H1 (cell line): ENCODE results near the gene RPIA. TPM values are rescaled to one million over a fixed set of nuclear protein-coding genes. Genes with fewer than 3 reads are reported as not detected.

Source experiments
- CTCF ChIA-PET: fragments of 300-600 bp; sonication (Branson Sonifier 250); formaldehyde crosslinking; loops from one replicate; lab custom pipeline; 2021; ENCODE audit not compliant: partially characterized antibody; lab: Charles Lee
- POLR2A ChIA-PET: fragments of 300-600 bp; sonication (Branson Sonifier 250); formaldehyde crosslinking; loops from one replicate; lab custom pipeline; 2021; ENCODE audit warnings: inconsistent platforms; ENCODE audit not compliant: partially characterized antibody; lab: Charles Lee
- DNase-seq, 2 experiments: peaks; one replicate each; pipeline versions ENCODE4 v3.0.0 to v3.0.0-alpha.2; 2010 to 2022; ENCODE audit warnings: low spot score in 2 of 2, low read depth in 1 of 2, mixed read lengths in 1 of 2
- FAIRE-seq: peaks from 2 replicates; lab custom pipeline; 2011; peaks lifted over from hg19 to GRCh38; lab: Jason Lieb, UNC
- H2AFZ ChIP-seq: 2 replicates; pipeline ENCODE4 v1.8.1; 2012; ENCODE audit warnings: low read length, inconsistent platforms
- H2AK5ac ChIP-seq: 2 replicates; pipeline ENCODE4 v1.6.1; 2013; ENCODE audit warnings: low read depth, low read length
- H2BK120ac ChIP-seq: replicated peaks from 2 replicates; pipeline ENCODE3; 2013; ENCODE audit warnings: low read depth, low read length, inconsistent platforms
- H2BK12ac ChIP-seq: 2 replicates; pipeline ENCODE4 v1.6.1; 2013; ENCODE audit warnings: low read depth, low read length
- H2BK15ac ChIP-seq: 2 replicates; pipeline ENCODE4 v1.6.1; 2013; ENCODE audit warnings: low read length
- H2BK20ac ChIP-seq: 2 replicates; pipeline ENCODE4 v1.6.1; 2013; ENCODE audit warnings: low read length
- H2BK5ac ChIP-seq: 2 replicates; pipeline ENCODE4 v1.6.1; 2013; ENCODE audit warnings: low read depth, low read length
- H3K14ac ChIP-seq: 2 replicates; pipeline ENCODE4 v1.6.1; 2013; ENCODE audit warnings: inconsistent platforms; ENCODE audit not compliant: insufficient read length
- H3K18ac ChIP-seq: 2 replicates; pipeline ENCODE4 v1.6.1; 2013; ENCODE audit warnings: low read length; ENCODE audit errors: extremely low read depth
- H3K23ac ChIP-seq: 2 replicates; pipeline ENCODE4 v1.6.1; 2013; ENCODE audit warnings: inconsistent platforms; ENCODE audit not compliant: insufficient read length
- H3K23me2 ChIP-seq: 2 replicates; pipeline ENCODE4 v1.6.1; 2013; ENCODE audit warnings: low read depth, low read length
- H3K27ac ChIP-seq: 2 replicates; pipeline ENCODE4 v1.6.1; 2011; ENCODE audit warnings: low read depth, low read length, inconsistent platforms
- H3K27me3 ChIP-seq, 4 experiments: replicated peaks in 1 of 4; 1 replicate in 1 of 4; 2 replicates in 3 of 4; pipeline versions ENCODE4 v1.6.1 to v1.8.1; 2011 to 2013; ENCODE audit warnings: low read length in 3 of 4, mild to moderate bottlenecking in 3 of 4, inconsistent platforms in 2 of 4, mixed read lengths in 2 of 4, moderate library complexity in 1 of 4; ENCODE audit not compliant: control insufficient read depth in 3 of 4, insufficient read depth in 3 of 4; ENCODE audit errors: extremely low read depth in 1 of 4
- H3K36me3 ChIP-seq, 4 experiments: 2 replicates each; pipeline versions ENCODE4 v1.6.1 to v1.8.1; 2011 to 2013; ENCODE audit warnings: mild to moderate bottlenecking in 4 of 4, low read length in 3 of 4, moderate library complexity in 2 of 4, control low read depth in 1 of 4, inconsistent platforms in 1 of 4; ENCODE audit not compliant: insufficient read depth in 4 of 4, control insufficient read depth in 2 of 4
- H3K4ac ChIP-seq: replicated peaks from 2 replicates; pipeline ENCODE3; 2013; ENCODE audit warnings: low read length, low read depth, mixed read lengths, inconsistent platforms; ENCODE audit not compliant: insufficient read length
- H3K4me1 ChIP-seq, 4 experiments: replicated peaks in 1 of 4; 1 replicate in 1 of 4; 2 replicates in 3 of 4; pipeline versions ENCODE4 v1.6.1 to v1.8.1; 2011 to 2013; ENCODE audit warnings: low read length in 3 of 4, inconsistent platforms in 2 of 4, mixed read lengths in 1 of 4; ENCODE audit not compliant: insufficient read depth in 4 of 4, control insufficient read depth in 3 of 4
- H3K4me2 ChIP-seq, 2 experiments: 2 replicates each; pipeline versions ENCODE4 v1.6.1 to v1.8.1; 2011 to 2013; ENCODE audit warnings: low read depth in 2 of 2, low read length in 2 of 2, control low read depth in 1 of 2, inconsistent platforms in 1 of 2, mild to moderate bottlenecking in 1 of 2; ENCODE audit not compliant: insufficient read depth in 1 of 2
- H3K4me3 ChIP-seq, 4 experiments: fragments of 200-600, 300-600 bp in 1 of 4; sonication (generic), shearing (Covaris generic), sonication (Bioruptor Twin) in 1 of 4; 2 replicates each; pipeline versions ENCODE4 v1.5.1 to v1.8.1; 2011 to 2016; ENCODE audit warnings: low read length in 4 of 4, low read depth in 3 of 4, control low read depth in 2 of 4, inconsistent platforms in 2 of 4, mild to moderate bottlenecking in 2 of 4, mixed read lengths in 1 of 4, moderate library complexity in 1 of 4; ENCODE audit not compliant: insufficient read depth in 2 of 4; ENCODE audit errors: extremely low read depth in 1 of 4
- H3K56ac ChIP-seq: replicated peaks from 2 replicates; pipeline ENCODE3; 2013; ENCODE audit warnings: low read depth, mild to moderate bottlenecking, mixed read lengths, low read length, inconsistent platforms; ENCODE audit not compliant: insufficient read length
- H3K79me1 ChIP-seq: 2 replicates; pipeline ENCODE4 v1.6.1; 2013; ENCODE audit warnings: low read depth, low read length, control low read depth
- H3K79me2 ChIP-seq, 2 experiments: 2 replicates each; pipeline versions ENCODE4 v1.6.1 to v1.8.1; 2012 to 2013; ENCODE audit warnings: low read length in 2 of 2, mild to moderate bottlenecking in 2 of 2, inconsistent platforms in 1 of 2; ENCODE audit not compliant: insufficient read depth in 2 of 2, control insufficient read depth in 1 of 2
- H3K9ac ChIP-seq, 4 experiments: replicated peaks in 1 of 4; 1 replicate in 1 of 4; 2 replicates in 3 of 4; pipeline versions ENCODE4 v1.6.1 to v1.8.1; 2011 to 2013; ENCODE audit warnings: low read depth in 3 of 4, low read length in 3 of 4, control low read depth in 2 of 4, mild to moderate bottlenecking in 2 of 4, moderate library complexity in 2 of 4, inconsistent platforms in 1 of 4; ENCODE audit errors: extremely low read depth in 1 of 4
- H3K9me3 ChIP-seq, 2 experiments: 2 replicates each; pipeline versions ENCODE4 v1.6.1 to v1.8.1; 2012 to 2013; ENCODE audit warnings: mild to moderate bottlenecking in 2 of 2, moderate library complexity in 2 of 2, control low read depth in 1 of 2, inconsistent platforms in 1 of 2, low read depth in 1 of 2, low read length in 1 of 2, mixed read lengths in 1 of 2; ENCODE audit not compliant: insufficient read depth in 2 of 2
- H4K20me1 ChIP-seq, 2 experiments: replicated peaks in 1 of 2; 2 replicates each; pipeline versions ENCODE3 to v1.8.1; 2011 to 2013; ENCODE audit warnings: inconsistent platforms in 2 of 2, low read length in 2 of 2, mild to moderate bottlenecking in 1 of 2; ENCODE audit not compliant: insufficient read depth in 2 of 2, control insufficient read depth in 1 of 2
- H4K5ac ChIP-seq: 2 replicates; pipeline ENCODE4 v1.6.1; 2013; ENCODE audit warnings: low read length, low read depth, mixed read lengths, inconsistent platforms; ENCODE audit not compliant: insufficient read length
- H4K8ac ChIP-seq: 2 replicates; pipeline ENCODE4 v1.8.0; 2013; ENCODE audit warnings: mild to moderate bottlenecking, moderate library complexity, low read length, inconsistent platforms; ENCODE audit not compliant: insufficient read depth; ENCODE audit errors: extremely low read depth
- H4K91ac ChIP-seq: replicated peaks from 2 replicates; pipeline ENCODE3; 2013; ENCODE audit warnings: low read length, mixed read lengths, inconsistent platforms; ENCODE audit not compliant: insufficient read length
- CEBPB ChIP-seq: IDR thresholded peaks from 2 replicates; pipeline ENCODE4 v1.6.1; 2012; ENCODE audit warnings: low read depth, low read length
- SUZ12 ChIP-seq: fragments of 200-600 bp; sonication (generic); IDR thresholded peaks from 2 replicates; pipeline ENCODE4 v1.6.1; 2012; ENCODE audit warnings: mild to moderate bottlenecking, inconsistent platforms, low read length, moderate library complexity, mixed read lengths
- WGBS, 2 experiments: shearing (Covaris generic) in 1 of 2; methylation state at CpG; one replicate each; pipeline versions ENCODE4 v1.1.6 to v1.1.7; 2013 to 2015; ENCODE audit warnings: low lambda C conversion rate in 2 of 2, mixed read lengths in 2 of 2, inconsistent platforms in 1 of 2, low coverage in 1 of 2, missing lambda C conversion rate in 1 of 2; ENCODE audit not compliant: insufficient replicate concordance in 2 of 2, insufficient coverage in 1 of 2, insufficient read length in 1 of 2; ENCODE audit errors: extremely low coverage in 1 of 2, missing lambda C conversion rate in 1 of 2; 5-methylcytosine and 5-hydroxymethylcytosine counted together
- polyA plus RNA-seq, 7 experiments: library from polyadenylated mRNA; depleted of rRNA in 3 of 7; stranded (reverse) in 5 of 7; unstranded in 2 of 7; fragments of >200 nt in 5 of 7; fragments of 200-250 nt in 2 of 7; gene quantifications; 1 replicate in 5 of 7; 2 replicates in 1 of 7; 4 replicates in 1 of 7; pipeline versions ENCODE4 v1.2.1 to v1.2.3, GENCODE V29; 2011 to 2013; ENCODE audit warnings: missing spikeins in 2 of 7, mixed read lengths in 2 of 7
- total RNA-seq: library from RNA; stranded (reverse); fragmentation: NEBNext Ultra II Directional; extraction: Animal tissue kit (Norgen Biotek cat#: 25700); gene quantifications from 2 replicates; pipeline ENCODE4 v1.2.1, GENCODE V29; 2021

The RPIA gene
- total and polyA plus RNA-seq, 2 of the 8 experiments (the other 6 are each of a cell fraction or from before 2014, with no cell fraction given) = 13.1 to 24.0 TPM

GRCh38 chr2:88654714-88655113, 36.8 kb upstream of the RPIA start:
- Histone ChIP-seq H3K18ac (no peak overlapping the region), H4K91ac (no peak overlapping the region), H3K36me3 (no peaks in the 10 kb centered on the region), H4K20me1 (no peaks in the 10 kb centered on the region), H3K14ac (no peak overlapping the region), H3K4me2 (no peak overlapping the region)
- POLR2A ChIA-PET = no interaction called here
- no peak for TF ChIP-seq SUZ12
- peak; percentile 55; the same call in 1 of the 2 replicates for TF ChIP-seq CEBPB
- TF ChIP-seq, all 59 proteins: peak for 1
- no peak overlapping the region for H4K5ac ChIP-seq
- no peak overlapping the region for H3K4ac ChIP-seq
- peaks cover 2% of the 10 kb centered on the region; the same call in 1 of the 2 replicates for H3K23me2 ChIP-seq
- no peak overlapping the region for H3K56ac ChIP-seq
- no peak overlapping the region for H2BK12ac ChIP-seq
- H4K8ac ChIP-seq = no peak overlapping the region
- H2BK15ac ChIP-seq = no peak overlapping the region
- peaks cover 0 to 11% (median 5%) of the 10 kb centered on the region in 4 experiments; a peak in 4 of 7 replicates for H3K4me1 ChIP-seq
- H2BK5ac ChIP-seq = no peak overlapping the region
- 86% methylated on average over 2 of the region's 2 CpGs; no CpG with 5 or more reads in 1 of the 2 experiments for WGBS, 2 experiments
- no peak overlapping the region for H3K27ac ChIP-seq
- H2BK120ac ChIP-seq = no peak overlapping the region
- H3K23ac ChIP-seq = no peak overlapping the region
- FAIRE-seq (no peak), DNase-seq (no peak)
- no peaks in the 10 kb centered on the region for H3K9me3 ChIP-seq
- no peak overlapping the region for H3K9ac ChIP-seq
- no peaks in the 10 kb centered on the region for H3K27me3 ChIP-seq
- H2AK5ac ChIP-seq = no peak overlapping the region
- H3K79me1 ChIP-seq = no peaks in the 10 kb centered on the region
- CTCF ChIA-PET = interaction anchor here (0.8 to 2.4 kb wide), 4 partner anchors 9 to 463 kb away, joined by 3 to 15 read pairs (median 7); no protein-coding TSS in a partner anchor
- H2AFZ ChIP-seq = no peak overlapping the region
- H3K79me2 ChIP-seq = no peaks in the 10 kb centered on the region
- H3K4me3 ChIP-seq = no peak overlapping the region
- H2BK20ac ChIP-seq = no peak overlapping the region
